Measurements from ENCODE around the gene LGALS3. TPM values are rescaled to one million over a fixed set of nuclear protein-coding genes. Genes with fewer than 3 reads are reported as not detected.

Gene LGALS3
- polyA plus RNA-seq, 4 donors, result 593 to 2,279 (median 1,750) TPM

DNA sequence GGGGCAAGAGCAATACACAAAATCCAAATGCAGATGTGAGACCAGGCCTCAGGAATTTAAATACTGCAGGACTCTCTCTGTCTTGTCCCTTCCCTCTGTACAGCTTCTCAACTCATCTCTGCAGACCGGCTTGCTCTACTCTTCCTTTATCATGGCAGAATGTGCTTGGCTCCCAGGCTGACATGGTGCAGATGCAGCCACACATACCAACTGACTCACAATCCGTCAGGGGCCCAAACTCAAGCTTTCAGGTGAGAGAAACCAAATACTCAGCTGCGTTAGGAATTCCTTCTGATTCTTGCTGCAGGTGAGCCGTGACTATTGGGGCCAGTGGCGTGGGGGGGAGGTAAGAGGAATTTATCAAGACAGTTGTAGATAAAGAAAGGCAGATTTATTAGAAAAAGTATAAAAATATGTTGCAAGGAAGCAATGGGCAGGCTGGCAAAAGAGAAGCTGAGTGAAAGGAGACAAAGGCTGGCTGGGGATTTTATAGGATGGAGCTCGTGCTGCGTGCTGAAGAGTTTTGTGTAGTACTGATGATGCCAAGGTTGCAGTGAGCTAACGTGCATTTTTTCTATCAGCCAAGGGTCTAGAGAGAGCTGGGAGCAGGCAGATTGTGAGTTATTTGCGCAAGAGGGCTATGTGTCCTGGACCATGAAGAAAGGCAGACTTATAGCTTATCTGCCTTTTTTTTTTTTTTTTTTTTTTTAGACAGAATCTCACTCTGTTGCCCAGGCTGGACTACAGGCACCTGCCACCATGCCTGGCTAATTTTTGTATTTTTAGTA is 5.0 kb upstream of the LGALS3 start:
- DNase-seq (peak in 1 of 2 donors; percentile 31), FAIRE-seq (no peak)
- Histone ChIP-seq H3K36me3 (ENCODE audit: control insufficient read depth in 3 of 3, insufficient read depth in 2 of 3, low read depth in 1 of 3, low read length in 3 of 3) (no peaks in the 10 kb centered on the region), H3K27me3 (ENCODE audit: control insufficient read depth in 3 of 3, insufficient read depth in 3 of 3, low read length in 3 of 3) (no peaks in the 10 kb centered on the region), H3K9me3 (ENCODE audit: control insufficient read depth in 2 of 2, insufficient read depth in 1 of 2, low read depth in 1 of 2, low read length in 1 of 2) (no peaks in the 10 kb centered on the region), H3K27ac (ENCODE audit: low read depth in 1 of 3, low read length in 2 of 3) (peak overlapping the region in 1 of 3 donors; percentile 98), H3K4me3 (ENCODE audit: low read depth in 1 of 3, low read length in 3 of 3) (no peak overlapping the region), H3K4me1 (ENCODE audit: control insufficient read depth in 3 of 3, insufficient read depth in 2 of 3, low read depth in 1 of 3, low read length in 2 of 3) (peaks cover 18 to 90% (median 26%) of the 10 kb centered on the region in 3 donors)
- WGBS, 3 donors, result 87 to 92% (median 90%) methylated on average over 9 of the region's 9 CpGs

DNA sequence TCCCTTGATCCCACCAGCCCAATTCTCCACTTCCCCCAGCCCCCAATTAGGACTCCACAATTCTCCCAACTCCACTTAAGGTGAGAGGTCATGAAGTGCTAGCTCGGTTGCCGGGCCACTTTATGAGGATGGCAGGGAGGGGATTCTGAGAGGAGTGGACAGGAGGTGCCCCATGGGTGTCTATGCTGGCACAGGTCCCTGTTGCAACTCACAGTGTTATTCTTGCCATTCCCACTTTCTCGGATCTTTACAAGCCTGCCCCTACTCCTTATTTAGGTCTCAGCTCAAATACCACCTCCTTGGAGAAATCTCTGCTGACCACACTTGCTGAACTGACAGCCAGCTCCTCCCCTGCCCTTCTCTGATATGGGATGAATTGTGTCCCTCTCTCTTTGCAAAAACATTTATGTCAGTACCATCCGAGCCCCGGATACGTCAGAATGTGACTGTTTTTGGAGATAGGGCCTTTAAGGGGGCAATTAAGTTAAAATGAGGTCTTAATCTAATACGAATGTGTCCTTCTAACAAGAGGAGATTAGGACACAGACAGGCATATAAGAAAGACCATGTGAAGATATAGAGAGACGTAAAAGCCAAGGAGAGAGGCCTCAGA is 4.2 kb upstream of the LGALS3 start:
- H3K9me3 ChIP-seq (ENCODE audit: control insufficient read depth in 2 of 2, insufficient read depth in 1 of 2, low read depth in 1 of 2, low read length in 1 of 2), result no peaks in the 10 kb centered on the region
- H3K27me3 ChIP-seq (ENCODE audit: control insufficient read depth in 3 of 3, insufficient read depth in 3 of 3, low read length in 3 of 3), result no peaks in the 10 kb centered on the region
- no peak for DNase-seq
- H3K27ac ChIP-seq (ENCODE audit: low read depth in 1 of 3, low read length in 2 of 3), result peak overlapping the region; percentile 69 to 98 (median 88)
- H3K36me3 ChIP-seq (ENCODE audit: control insufficient read depth in 3 of 3, insufficient read depth in 2 of 3, low read depth in 1 of 3, low read length in 3 of 3), result peaks cover 0 to 5% (median 0%) of the 10 kb centered on the region in 3 donors
- no peak for FAIRE-seq
- WGBS, 3 donors, result 38 to 71% (median 59%) methylated on average over 8 of the region's 8 CpGs
- no peak overlapping the region for H3K4me3 ChIP-seq (ENCODE audit: low read depth in 1 of 3, low read length in 3 of 3)
- peaks cover 18 to 82% (median 23%) of the 10 kb centered on the region in 3 donors for H3K4me1 ChIP-seq (ENCODE audit: control insufficient read depth in 3 of 3, insufficient read depth in 2 of 3, low read depth in 1 of 3, low read length in 2 of 3)

DNA sequence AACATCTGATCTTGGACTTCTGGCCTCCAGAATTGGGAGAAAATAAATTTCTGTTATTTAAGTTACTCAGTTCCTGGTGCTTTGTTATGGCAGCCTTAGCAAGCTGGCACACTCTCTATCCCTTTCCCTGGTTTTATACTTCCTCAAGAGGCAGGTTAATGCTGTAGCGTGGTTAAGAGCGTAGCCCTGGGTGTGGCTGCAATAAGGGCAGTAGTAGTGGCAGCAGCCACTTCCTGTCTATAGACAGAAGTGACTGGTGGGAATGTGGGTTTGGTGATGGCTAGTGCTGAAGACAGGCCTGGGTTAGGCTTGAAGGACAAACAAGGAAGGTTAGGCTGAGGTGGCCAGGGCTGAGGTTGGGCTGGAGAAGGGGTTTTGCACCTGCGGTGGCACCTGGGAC is 3.6 kb upstream of the LGALS3 start:
- Histone ChIP-seq H3K27me3 (ENCODE audit: control insufficient read depth in 3 of 3, insufficient read depth in 3 of 3, low read length in 3 of 3) (no peaks in the 10 kb centered on the region), H3K9me3 (ENCODE audit: control insufficient read depth in 2 of 2, insufficient read depth in 1 of 2, low read depth in 1 of 2, low read length in 1 of 2) (no peaks in the 10 kb centered on the region), H3K4me1 (ENCODE audit: control insufficient read depth in 3 of 3, insufficient read depth in 2 of 3, low read depth in 1 of 3, low read length in 2 of 3) (peaks cover 15 to 77% (median 20%) of the 10 kb centered on the region in 3 donors), H3K36me3 (ENCODE audit: control insufficient read depth in 3 of 3, insufficient read depth in 2 of 3, low read depth in 1 of 3, low read length in 3 of 3) (peaks cover 0 to 9% (median 0%) of the 10 kb centered on the region in 3 donors), H3K4me3 (ENCODE audit: low read depth in 1 of 3, low read length in 3 of 3) (no peak overlapping the region), H3K27ac (ENCODE audit: low read depth in 1 of 3, low read length in 2 of 3) (peak overlapping the region; percentile 69 to 98 (median 88))
- DNase-seq (peak; percentile 82 to 95), FAIRE-seq (no peak)
- 41 to 60% (median 42%) methylated on average over 3 of the region's 3 CpGs for WGBS, 3 donors

DNA sequence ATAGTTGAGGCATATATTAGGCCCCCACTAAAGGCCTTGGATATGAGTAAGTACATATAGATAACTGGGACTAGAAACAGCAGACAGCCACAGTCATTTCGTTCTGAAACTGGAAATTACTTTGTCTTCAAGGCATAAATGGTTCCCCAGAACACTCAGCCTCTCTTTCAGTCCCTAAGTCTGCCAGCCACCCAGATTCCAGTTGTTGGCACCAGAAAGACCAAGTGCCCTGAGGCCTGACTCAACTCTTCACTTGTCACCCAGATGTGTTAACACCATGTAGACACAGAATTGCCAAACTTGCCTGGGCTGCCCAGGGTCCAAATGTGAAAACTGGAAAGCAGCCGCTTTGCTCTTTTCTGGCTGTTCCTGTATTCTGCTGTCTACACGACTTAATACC is 3.0 kb upstream of the LGALS3 start:
- peak overlapping the region; percentile 69 to 98 (median 88) for H3K27ac ChIP-seq (ENCODE audit: low read depth in 1 of 3, low read length in 2 of 3)

DNA sequence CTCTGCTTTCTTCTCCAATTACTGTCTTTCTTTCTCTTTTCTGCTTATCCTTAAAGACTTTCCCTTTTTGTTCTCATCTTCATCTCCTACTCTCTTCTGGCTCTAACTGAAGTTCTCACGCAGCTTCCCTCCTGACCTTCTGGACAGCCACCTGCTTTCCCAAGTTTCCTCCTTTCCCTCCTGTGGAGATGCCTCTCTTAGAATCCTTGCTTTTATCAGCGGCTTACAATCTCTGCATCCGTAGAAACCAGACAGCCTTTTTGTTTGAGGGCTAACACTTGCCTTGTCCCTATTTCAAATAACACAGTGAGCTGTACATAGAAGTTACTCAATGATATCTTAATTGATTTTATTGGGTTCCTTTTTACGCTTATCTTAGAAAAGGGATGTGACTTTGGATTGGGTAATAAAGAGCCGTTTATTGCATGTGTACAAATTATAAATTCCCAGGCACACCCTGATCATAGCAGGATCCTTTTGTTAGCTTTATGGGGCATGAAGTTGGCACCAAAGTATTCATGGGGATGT is 2.1 kb upstream of the LGALS3 start:
- Histone ChIP-seq H3K4me1 (ENCODE audit: control insufficient read depth in 3 of 3, insufficient read depth in 2 of 3, low read depth in 1 of 3, low read length in 2 of 3) (peaks cover 14 to 61% (median 18%) of the 10 kb centered on the region in 3 donors), H3K27me3 (ENCODE audit: control insufficient read depth in 3 of 3, insufficient read depth in 3 of 3, low read length in 3 of 3) (no peaks in the 10 kb centered on the region), H3K9me3 (ENCODE audit: control insufficient read depth in 2 of 2, insufficient read depth in 1 of 2, low read depth in 1 of 2, low read length in 1 of 2) (no peaks in the 10 kb centered on the region), H3K4me3 (ENCODE audit: low read depth in 1 of 3, low read length in 3 of 3) (no peak overlapping the region), H3K36me3 (ENCODE audit: control insufficient read depth in 3 of 3, insufficient read depth in 2 of 3, low read depth in 1 of 3, low read length in 3 of 3) (peaks cover 0 to 16% (median 2%) of the 10 kb centered on the region in 3 donors), H3K27ac (ENCODE audit: low read depth in 1 of 3, low read length in 2 of 3) (peak overlapping the region; percentile 69 to 98 (median 93))
- WGBS, 3 donors, result 14 to 62% (median 36%) methylated on average over 5 of the region's 5 CpGs
- peak in 1 of 2 donors; percentile 92 for DNase-seq
- FAIRE-seq, result no peak

More for the DNA sequence above, 3.0 kb upstream of the LGALS3 start:
- H3K27me3 ChIP-seq (ENCODE audit: control insufficient read depth in 3 of 3, insufficient read depth in 3 of 3, low read length in 3 of 3), result no peaks in the 10 kb centered on the region
- DNase-seq, result peak in 1 of 2 donors; percentile 43
- H3K4me1 ChIP-seq (ENCODE audit: control insufficient read depth in 3 of 3, insufficient read depth in 2 of 3, low read depth in 1 of 3, low read length in 2 of 3), result peaks cover 13 to 71% (median 18%) of the 10 kb centered on the region in 3 donors
- peaks cover 0 to 13% (median 1%) of the 10 kb centered on the region in 3 donors for H3K36me3 ChIP-seq (ENCODE audit: control insufficient read depth in 3 of 3, insufficient read depth in 2 of 3, low read depth in 1 of 3, low read length in 3 of 3)
- H3K9me3 ChIP-seq (ENCODE audit: control insufficient read depth in 2 of 2, insufficient read depth in 1 of 2, low read depth in 1 of 2, low read length in 1 of 2), result no peaks in the 10 kb centered on the region
- H3K4me3 ChIP-seq (ENCODE audit: low read depth in 1 of 3, low read length in 3 of 3), result no peak overlapping the region
- FAIRE-seq, result no peak
- 58 to 68% (median 59%) methylated on average over 3 of the region's 3 CpGs for WGBS, 3 donors

DNA sequence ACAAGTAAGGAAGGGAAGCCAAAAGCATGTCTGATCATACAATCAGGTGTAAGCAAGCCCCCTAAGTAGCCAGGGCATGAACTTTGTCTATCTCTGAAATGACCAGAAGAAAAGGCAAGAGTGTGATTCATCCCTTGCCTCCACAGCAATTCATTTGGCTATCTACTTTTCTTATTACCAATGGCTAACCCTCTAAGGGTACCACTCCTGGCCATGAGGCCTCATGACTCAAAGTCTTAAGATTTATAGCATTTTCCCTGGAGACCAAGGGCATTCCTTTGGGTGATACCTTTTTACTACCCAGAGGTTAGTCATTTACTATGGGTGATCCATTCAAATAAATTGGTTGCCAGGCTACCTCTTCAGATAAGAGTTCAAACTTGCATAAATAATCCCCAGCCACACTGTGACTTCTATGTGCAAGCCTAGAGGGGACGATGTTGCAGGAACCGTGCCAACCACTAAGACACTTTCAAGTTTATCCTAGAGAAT is 1.5 kb upstream of the LGALS3 start:
- Histone ChIP-seq H3K36me3 (ENCODE audit: control insufficient read depth in 3 of 3, insufficient read depth in 2 of 3, low read depth in 1 of 3, low read length in 3 of 3) (peaks cover 0 to 17% (median 2%) of the 10 kb centered on the region in 3 donors), H3K27ac (ENCODE audit: low read depth in 1 of 3, low read length in 2 of 3) (peak overlapping the region; percentile 5 to 98 (median 85)), H3K4me3 (ENCODE audit: low read depth in 1 of 3, low read length in 3 of 3) (no peak overlapping the region), H3K4me1 (ENCODE audit: control insufficient read depth in 3 of 3, insufficient read depth in 2 of 3, low read depth in 1 of 3, low read length in 2 of 3) (peaks cover 14 to 56% (median 18%) of the 10 kb centered on the region in 3 donors), H3K9me3 (ENCODE audit: control insufficient read depth in 2 of 2, insufficient read depth in 1 of 2, low read depth in 1 of 2, low read length in 1 of 2) (no peaks in the 10 kb centered on the region), H3K27me3 (ENCODE audit: control insufficient read depth in 3 of 3, insufficient read depth in 3 of 3, low read length in 3 of 3) (no peaks in the 10 kb centered on the region)
- WGBS, 3 donors, result 16 to 47% (median 27%) methylated on average over 2 of the region's 2 CpGs
- FAIRE-seq (peak; percentile 82), DNase-seq (peak; percentile 94 to 96)

DNA sequence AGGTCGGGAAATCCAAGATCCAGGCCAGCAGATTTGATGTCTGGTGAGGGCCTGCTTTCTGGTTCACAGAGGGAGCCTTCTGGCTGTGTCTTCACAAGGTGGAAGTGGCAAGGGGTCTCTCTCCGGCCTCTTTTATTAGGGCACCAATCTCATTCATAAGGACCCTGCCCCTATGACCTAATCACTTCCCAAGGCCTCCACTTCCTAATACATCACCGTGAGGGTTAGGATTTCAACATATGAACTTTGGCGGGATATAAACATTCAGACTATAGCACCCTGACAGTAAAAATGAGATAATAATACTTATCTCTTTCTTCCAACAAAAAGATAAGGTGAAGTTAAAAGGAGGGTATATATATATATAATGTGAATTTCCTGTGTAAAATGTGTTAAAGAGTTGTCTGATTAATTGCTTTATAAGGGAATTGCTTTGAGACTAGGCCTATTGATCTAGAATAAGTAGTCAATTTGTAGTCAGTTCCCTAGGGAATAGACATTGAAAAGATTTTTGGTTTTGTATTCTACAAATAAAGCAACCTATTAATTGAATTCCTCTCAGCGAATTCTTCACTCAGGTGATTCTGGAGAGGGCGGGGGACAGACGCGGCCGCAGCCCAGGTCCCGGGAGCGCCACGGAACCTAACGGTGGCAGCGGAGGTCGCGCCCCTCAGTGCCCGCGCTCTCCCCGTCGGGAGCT is 516 bp upstream of the LGALS3 start:
- FAIRE-seq (peak; percentile 30), DNase-seq (peak; percentile 94 to 95)
- peak overlapping the region; percentile 49 to 99 (median 71) for H3K4me3 ChIP-seq (ENCODE audit: low read depth in 1 of 3, low read length in 3 of 3)
- peaks cover 0 to 20% (median 2%) of the 10 kb centered on the region in 3 donors for H3K36me3 ChIP-seq (ENCODE audit: control insufficient read depth in 3 of 3, insufficient read depth in 2 of 3, low read depth in 1 of 3, low read length in 3 of 3)
- no peaks in the 10 kb centered on the region for H3K27me3 ChIP-seq (ENCODE audit: control insufficient read depth in 3 of 3, insufficient read depth in 3 of 3, low read length in 3 of 3)
- whole genome bisulfite sequencing, 3 donors, result 4 to 16% (median 11%) methylated on average over 20 of the region's 20 CpGs
- peak overlapping the region; percentile 95 to 99 (median 98) for H3K27ac ChIP-seq (ENCODE audit: low read depth in 1 of 3, low read length in 2 of 3)
- no peaks in the 10 kb centered on the region for H3K9me3 ChIP-seq (ENCODE audit: control insufficient read depth in 2 of 2, insufficient read depth in 1 of 2, low read depth in 1 of 2, low read length in 1 of 2)
- H3K4me1 ChIP-seq (ENCODE audit: control insufficient read depth in 3 of 3, insufficient read depth in 2 of 3, low read depth in 1 of 3, low read length in 2 of 3), result peaks cover 15 to 51% (median 18%) of the 10 kb centered on the region in 3 donors

Measured in small intestine (tissue), 7 donors.